ENCODE measurements around the gene ADCY4.
A peak's percentile ranks its signal among the peaks of the same experiment; 100 is the strongest.

The ADCY4 gene

DNA sequence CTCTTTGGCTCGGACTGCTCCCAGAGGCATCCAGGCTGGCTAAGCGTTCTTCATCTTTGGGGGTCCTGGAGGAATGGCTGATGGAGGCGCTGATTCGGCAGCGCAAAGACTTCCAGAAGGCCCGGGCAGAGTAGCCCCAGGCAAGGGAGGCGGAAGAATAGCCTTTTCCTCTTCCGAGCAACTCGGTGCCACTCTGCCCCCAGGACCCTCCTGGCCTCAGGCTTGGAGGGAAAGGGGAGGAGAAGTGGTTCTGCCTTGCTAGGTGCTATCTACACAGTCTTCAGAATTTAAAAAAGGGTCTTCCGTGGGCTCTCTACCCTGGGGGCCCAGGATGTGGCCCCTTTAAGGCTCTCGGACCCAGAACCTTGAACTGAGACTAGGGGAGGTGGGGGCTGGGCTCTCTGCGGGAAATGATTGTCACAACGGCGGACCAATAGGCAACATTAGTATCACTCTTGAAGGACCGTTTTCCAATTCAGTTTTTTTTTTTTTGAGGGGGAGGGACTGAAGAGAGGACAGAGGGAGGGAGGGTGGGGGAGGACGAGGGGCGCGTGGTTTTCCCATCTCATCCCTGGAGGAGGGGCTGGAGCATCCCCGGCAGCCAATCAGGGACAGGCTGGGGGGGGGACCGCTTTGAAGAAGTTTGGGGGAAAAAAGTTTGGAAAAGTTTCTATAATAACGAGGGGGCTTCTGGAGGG lies 32.8 kb upstream of the ADCY4 start, which contains the start of gene NFATC4:
NFATC4 (plus strand) TSS at position 671 of the 698 bp plus-strand sequence. CDS start 157 bp downstream, outside the sequence.
- TF ChIP-seq ZNF384 (IDR thresholded peaks at IDR 0.05) = peak; percentile 91
- no peak for TF ChIP-seq LEF1 (IDR thresholded peaks at IDR 0.05; ENCODE audit: borderline replicate concordance)
- TF ChIP-seq HDGF (IDR thresholded peaks at IDR 0.05; ENCODE audit: borderline replicate concordance) = no peak
- TF ChIP-seq, protein P1, sequence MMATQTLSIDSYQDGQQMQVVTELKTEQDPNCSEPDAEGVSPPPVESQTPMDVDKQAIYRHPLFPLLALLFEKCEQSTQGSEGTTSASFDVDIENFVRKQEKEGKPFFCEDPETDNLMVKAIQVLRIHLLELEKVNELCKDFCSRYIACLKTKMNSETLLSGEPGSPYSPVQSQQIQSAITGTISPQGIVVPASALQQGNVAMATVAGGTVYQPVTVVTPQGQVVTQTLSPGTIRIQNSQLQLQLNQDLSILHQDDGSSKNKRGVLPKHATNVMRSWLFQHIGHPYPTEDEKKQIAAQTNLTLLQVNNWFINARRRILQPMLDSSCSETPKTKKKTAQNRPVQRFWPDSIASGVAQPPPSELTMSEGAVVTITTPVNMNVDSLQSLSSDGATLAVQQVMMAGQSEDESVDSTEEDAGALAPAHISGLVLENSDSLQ (IDR thresholded peaks at IDR 0.05) = peak; percentile 97
- ChIA-PET CTCF (no interaction called here), POLR2A (interaction anchor here (0.6 to 1.4 kb wide), 3 partner anchors 24 to 63 kb away, joined by 4 to 10 read pairs (median 4); partner anchors contain the start of genes CBLN3 and KHNYN)
- DNase-seq (ENCODE audit: extremely low spot score) = peak; percentile 72

DNA sequence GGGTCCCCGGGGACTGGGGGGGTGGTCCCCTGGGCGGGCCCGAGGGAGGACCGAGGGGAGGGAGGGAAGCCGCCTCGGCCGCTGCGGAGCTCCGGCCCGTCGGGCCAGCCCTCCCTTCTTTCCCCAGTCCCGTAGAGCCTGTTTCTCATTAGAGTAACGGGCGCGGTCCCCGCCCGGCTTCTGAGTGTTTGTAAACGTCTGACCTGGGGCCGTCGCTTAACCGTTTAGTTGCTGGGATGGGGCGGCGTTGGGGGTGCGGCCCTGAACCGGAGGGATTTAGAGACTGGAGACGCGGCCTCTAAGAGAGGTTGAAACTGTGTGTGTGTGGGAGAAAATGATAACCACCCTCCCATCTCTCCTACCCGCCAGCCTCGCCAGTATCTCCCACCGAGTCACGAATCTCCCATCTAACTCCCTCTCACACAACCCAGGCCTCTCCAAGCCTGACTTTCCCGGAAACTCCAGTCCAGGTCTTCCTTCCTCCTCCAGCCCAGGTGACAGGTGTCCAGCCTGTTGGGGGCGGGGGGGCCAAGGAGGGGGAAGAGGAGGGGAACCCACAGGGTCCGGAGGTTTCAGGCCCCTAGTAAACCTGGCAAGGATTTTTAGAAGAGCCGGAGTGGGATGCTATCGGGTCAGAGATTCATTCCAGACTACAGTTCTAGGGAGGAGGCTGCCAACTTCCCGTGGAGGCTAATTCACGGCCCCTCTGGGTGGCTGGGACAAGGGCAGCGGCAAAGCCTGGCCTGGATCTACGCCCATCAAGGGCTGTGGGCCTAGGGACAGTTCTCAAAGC lies 32.0 kb upstream of the ADCY4 start:
- DNase-seq (ENCODE audit: extremely low spot score) = peak; percentile 74
- POLR2A ChIA-PET = interaction anchor here (0.7 to 2.2 kb wide), 16 partner anchors 11 to 124 kb away, joined by 3 to 28 read pairs (median 4); partner anchors contain the start of genes CBLN3, KHNYN, NYNRIN and TINF2
- CTCF ChIA-PET = interaction anchor here (0.7 to 2.3 kb wide), 15 partner anchors 10 to 70 kb away, joined by 3 to 68 read pairs (median 5); partner anchors contain the start of genes CBLN3, CIDEB, KHNYN and RIPK3
- no peak for TF ChIP-seq FOXA1 (IDR thresholded peaks at IDR 0.05)
- TF ChIP-seq CTBP1 (IDR thresholded peaks at IDR 0.05; ENCODE audit: borderline replicate concordance) = peak; percentile 70
- TF ChIP-seq FOXM1 (IDR thresholded peaks at IDR 0.05; ENCODE audit: borderline replicate concordance) = peak; percentile 84
- TF ChIP-seq ZNF384 (IDR thresholded peaks at IDR 0.05) = no peak
- no peak for TF ChIP-seq SUZ12 (IDR thresholded peaks at IDR 0.05)
- TF ChIP-seq, protein P1 (IDR thresholded peaks at IDR 0.05) = peak; percentile 61
- TF ChIP-seq ELF4 (IDR thresholded peaks at IDR 0.05) = no peak

DNA sequence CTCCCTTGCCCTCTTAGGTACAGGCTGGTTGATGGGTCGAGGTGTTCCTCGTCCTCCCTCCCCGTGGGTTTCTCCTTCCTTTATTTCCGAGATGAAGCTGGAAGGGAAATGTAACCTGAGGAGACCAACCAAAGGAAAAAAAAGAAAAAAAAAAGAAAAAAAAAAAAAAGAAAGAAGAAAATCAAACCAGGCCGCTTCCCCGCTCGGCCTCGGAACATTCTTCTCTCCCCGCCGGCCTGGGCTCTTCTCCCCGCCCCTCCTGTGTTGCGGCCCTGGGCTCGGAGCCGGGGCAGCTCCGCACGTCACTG lies 31.5 kb upstream of the ADCY4 start:
- TF ChIP-seq ARNT (IDR thresholded peaks at IDR 0.05) (no peak), SP1 (IDR thresholded peaks at IDR 0.05) (no peak), NFRKB (IDR thresholded peaks at IDR 0.05) (no peak), FOXM1 (IDR thresholded peaks at IDR 0.05; ENCODE audit: borderline replicate concordance) (no peak), L3MBTL2 (conservative IDR thresholded peaks at IDR 0.05) (no peak), ZNF384 (IDR thresholded peaks at IDR 0.05) (peak; percentile 92)
- ChIA-PET POLR2A (interaction anchor here (0.7 to 2.2 kb wide), 16 partner anchors 12 to 124 kb away, joined by 3 to 28 read pairs (median 4); partner anchors contain the start of genes CBLN3, KHNYN, NYNRIN and TINF2), CTCF (interaction anchor here (0.6 to 2.3 kb wide), 18 partner anchors 9 to 220 kb away, joined by 3 to 68 read pairs (median 6); partner anchors contain the start of genes CBLN3, CIDEB, KHNYN and RIPK3)
- no peak for DNase-seq (ENCODE audit: extremely low spot score)

DNA sequence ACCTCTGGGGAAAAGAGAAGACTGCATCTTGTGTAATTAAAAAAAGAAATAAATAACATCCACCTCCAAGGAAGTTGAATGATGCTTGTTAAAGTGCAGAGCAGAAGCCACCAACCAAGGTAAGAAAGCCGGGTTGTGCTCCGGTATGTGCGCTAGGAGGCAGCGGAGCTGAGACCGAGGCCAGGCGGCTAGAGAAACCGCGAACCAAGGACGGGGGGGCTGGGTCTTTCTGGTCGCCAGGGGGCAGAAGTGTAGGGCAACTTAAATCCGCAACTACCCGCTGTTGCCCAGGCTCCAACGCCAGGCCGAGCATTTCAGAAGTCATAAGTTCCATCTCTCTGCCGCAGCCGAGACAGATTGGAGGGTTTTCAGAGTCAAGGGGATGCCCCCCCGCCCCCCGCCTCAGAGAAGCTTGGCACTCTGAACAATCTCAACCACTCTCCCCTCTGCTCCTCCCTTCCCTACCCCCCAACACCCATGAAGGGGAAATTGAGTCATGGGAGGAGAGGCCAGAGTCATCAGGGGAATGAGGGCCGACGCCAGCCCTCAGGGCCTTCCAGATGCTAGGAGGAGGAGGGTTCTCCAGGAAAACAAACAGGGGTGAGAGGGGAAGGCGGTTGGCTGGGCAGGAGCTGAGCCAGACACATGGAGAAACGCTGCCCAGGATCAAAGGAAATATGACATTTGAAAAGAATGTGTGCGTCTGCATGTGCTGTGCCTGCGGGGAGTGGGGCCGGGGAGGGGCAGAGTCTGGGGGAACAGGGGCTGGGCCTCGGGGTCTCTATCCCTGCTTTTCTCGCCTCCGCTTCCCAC lies 30.9 kb upstream of the ADCY4 start:
- POLR2A ChIA-PET = interaction anchor here (0.7 to 2.2 kb wide), 20 partner anchors 12 to 123 kb away, joined by 3 to 28 read pairs (median 4); partner anchors contain the start of genes CBLN3, KHNYN, NYNRIN and TINF2
- TF ChIP-seq LEF1 (IDR thresholded peaks at IDR 0.05; ENCODE audit: borderline replicate concordance) (no peak; the same call in 1 of the 2 replicates), FOXK2 (IDR thresholded peaks at IDR 0.05) (no peak), TARDBP (IDR thresholded peaks at IDR 0.05) (no peak), ARNT (IDR thresholded peaks at IDR 0.05) (no peak), NFRKB (IDR thresholded peaks at IDR 0.05) (no peak), SP1 (IDR thresholded peaks at IDR 0.05) (no peak), ZNF384 (IDR thresholded peaks at IDR 0.05) (no peak), SUZ12 (IDR thresholded peaks at IDR 0.05) (no peak), CTBP1 (IDR thresholded peaks at IDR 0.05; ENCODE audit: borderline replicate concordance) (no peak), FOXA1 (IDR thresholded peaks at IDR 0.05) (no peak), L3MBTL2 (conservative IDR thresholded peaks at IDR 0.05) (no peak; the same call in 1 of the 2 replicates), HDGF (IDR thresholded peaks at IDR 0.05; ENCODE audit: borderline replicate concordance) (no peak), ELF4 (IDR thresholded peaks at IDR 0.05) (no peak), FOXM1 (IDR thresholded peaks at IDR 0.05; ENCODE audit: borderline replicate concordance) (no peak), BHLHE40 (IDR thresholded peaks at IDR 0.05; ENCODE audit: borderline replicate concordance) (no peak)
- TF ChIP-seq, protein P1 (IDR thresholded peaks at IDR 0.05) = no peak
- DNase-seq (ENCODE audit: extremely low spot score) = peak; percentile 81
- CTCF ChIA-PET = interaction anchor here (0.6 to 2.3 kb wide), 24 partner anchors 8 to 482 kb away, joined by 3 to 68 read pairs (median 5); partner anchors contain the start of genes CBLN3, CIDEB and KHNYN

DNA sequence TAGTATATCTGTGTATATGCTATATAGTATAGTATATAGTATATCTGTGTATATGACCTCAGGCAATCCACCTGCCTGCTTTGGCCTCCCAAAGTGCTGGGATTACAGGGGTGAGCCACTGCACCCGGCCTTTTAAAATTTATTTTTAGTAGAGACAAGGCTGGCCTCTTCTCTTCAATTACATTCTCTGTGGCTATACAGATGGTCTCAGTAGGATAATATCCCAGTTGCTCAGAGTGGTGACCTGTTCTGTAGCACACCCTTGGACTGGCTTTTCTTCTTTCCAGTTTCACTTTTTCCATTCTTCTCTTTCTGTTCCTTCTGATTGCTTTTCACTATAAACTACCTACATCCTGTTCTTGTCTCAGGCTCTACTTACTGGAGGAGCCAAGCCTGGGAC lies 30.0 kb upstream of the ADCY4 start:
- CTCF ChIA-PET = interaction anchor here (0.7 to 2.3 kb wide), 13 partner anchors 7 to 117 kb away, joined by 3 to 68 read pairs (median 7); partner anchors contain the start of genes CBLN3 and KHNYN
- TF ChIP-seq ELF4 (IDR thresholded peaks at IDR 0.05) (no peak), LEF1 (IDR thresholded peaks at IDR 0.05; ENCODE audit: borderline replicate concordance) (no peak), NFRKB (IDR thresholded peaks at IDR 0.05) (no peak), TARDBP (IDR thresholded peaks at IDR 0.05) (no peak), FOXA1 (IDR thresholded peaks at IDR 0.05) (no peak), ZNF384 (IDR thresholded peaks at IDR 0.05) (no peak), SUZ12 (IDR thresholded peaks at IDR 0.05) (no peak)
- DNase-seq (ENCODE audit: extremely low spot score) = no peak
- POLR2A ChIA-PET = interaction anchor here (0.9 to 2.2 kb wide), 6 partner anchors 27 to 73 kb away, joined by 3 to 28 read pairs (median 4); partner anchors contain the start of genes CBLN3 and KHNYN

Measured in HEK293T (cell line).